Spleen (tissue), 7 donors: ENCODE data around the gene CMC1.

Experiments
- CTCF ChIP-seq, 11 experiments: fragments of 200-600 bp in 7 of 11; fragments of 450-650 bp in 4 of 11; sonication (generic) in 4 of 11; IDR thresholded peaks in 8 of 11; conservative IDR thresholded peaks in 3 of 11; 1 replicate in 7 of 11; 2 replicates in 4 of 11; pipeline versions ENCODE4 v1.4.0 to v1.8.0; 2016 to 2021; ENCODE audit warnings: antibody characterized with exemption in 11 of 11, inconsistent platforms in 4 of 11, mild to moderate bottlenecking in 1 of 11
- POLR2A ChIP-seq, 3 donors: fragments of 450-650 bp; IDR thresholded peaks; one replicate each; pipeline ENCODE4 v1.5.1; 2017; ENCODE audit warnings: antibody characterized with exemption in 3 of 3, mild to moderate bottlenecking in 1 of 3
- donor health status: DM: no; HTN: no; CAD: no; lungs with moderate emphysema.
- donor health status: DM: no; HTN: no; CAD: no.
- donor health status: DM: no; HTN: no; CAD: no.

GRCh38 chr3:28234454-28234853, 7.0 kb upstream of the CMC1 start:
- TF ChIP-seq CTCF (IDR thresholded peaks at IDR 0.05 in 8 of 11, conservative IDR thresholded peaks at IDR 0.05 in 3 of 11), result no peak
- TF ChIP-seq POLR2A (IDR thresholded peaks at IDR 0.05), result no peak
